Right lung (tissue), 5 donors: Measurements from ENCODE around the gene NCEH1. TPM values are rescaled to one million over a fixed set of nuclear protein-coding genes. Genes with fewer than 3 reads are reported as not detected.
A peak's percentile ranks its signal among the peaks of the same experiment; 100 is the strongest.

Experiments
- DNase-seq, 2 donors: peaks; one replicate each; pipeline ENCODE4 v3.0.0-alpha.2; 2013
- polyA plus RNA-seq, 5 donors: library from polyadenylated mRNA; unstranded; fragments of 120-200 nt; gene quantifications; one replicate each; pipeline versions ENCODE4 v1.2.1 to v1.2.3, GENCODE V29; 2013; ENCODE audit warnings: inconsistent platforms in 1 of 5, low replicate concordance in 1 of 5; ENCODE audit not compliant: insufficient read length in 5 of 5, insufficient read depth in 1 of 5

The NCEH1 gene
- polyA plus RNA-seq, 5 donors: 2.7 to 3.7 (median 3.2) TPM

GRCh38 chr3:172647080-172647479, 63.8 kb downstream of the NCEH1 start:
- DNase-seq: no peak

- no peak for DNase-seq
Measured at GRCh38 chr3:172646439-172647015, 64.3 kb downstream of the NCEH1 start.

- DNase-seq: no peak
Measured at GRCh38 chr3:172644258-172644657, 66.6 kb downstream of the NCEH1 start.

- no peak for DNase-seq
Measured at GRCh38 chr3:172643506-172644179, 67.2 kb downstream of the NCEH1 start.

DNA sequence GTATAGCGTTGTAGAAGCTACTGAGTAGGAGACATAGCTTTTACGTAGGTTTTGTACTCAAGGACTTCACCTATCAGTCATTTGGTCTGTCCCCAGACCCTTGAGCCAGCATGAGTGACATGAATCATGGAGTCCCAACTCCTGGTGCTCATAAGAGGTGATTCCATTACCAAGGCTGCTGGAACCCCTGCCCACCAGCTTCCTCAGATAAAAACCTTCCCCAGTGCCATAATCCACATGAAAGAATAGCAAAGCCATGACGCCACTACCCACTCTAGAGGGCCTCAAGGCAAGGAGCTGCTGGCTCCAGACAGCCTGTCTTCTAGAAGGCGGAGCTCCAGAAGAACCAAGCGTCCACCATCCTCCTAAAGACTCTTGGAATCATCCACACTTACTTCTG, 69.6 kb downstream of the NCEH1 start:
- DNase-seq: no peak

GRCh38 chr3:172640751-172641150, 70.1 kb downstream of the NCEH1 start:
- DNase-seq: no peak

DNA sequence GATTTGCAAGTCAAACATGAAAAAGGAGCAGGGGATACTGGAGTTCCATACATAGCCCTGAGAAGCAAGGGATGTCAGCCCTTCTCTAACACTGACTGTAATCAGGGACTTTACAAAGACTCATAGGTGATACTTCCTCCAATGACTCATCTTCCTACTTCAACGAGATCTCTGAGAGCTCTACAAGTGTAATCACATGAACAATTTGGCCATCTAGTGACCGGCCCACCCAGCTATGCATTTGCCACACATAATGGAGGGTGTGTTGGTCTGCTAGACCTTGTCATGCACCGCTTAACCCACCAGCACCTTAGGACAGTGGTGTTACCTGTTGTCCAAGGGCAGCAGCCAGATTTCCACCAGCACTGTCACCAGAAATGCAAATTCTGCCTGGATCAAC, 75.3 kb downstream of the NCEH1 start:
- no peak for DNase-seq

DNA sequence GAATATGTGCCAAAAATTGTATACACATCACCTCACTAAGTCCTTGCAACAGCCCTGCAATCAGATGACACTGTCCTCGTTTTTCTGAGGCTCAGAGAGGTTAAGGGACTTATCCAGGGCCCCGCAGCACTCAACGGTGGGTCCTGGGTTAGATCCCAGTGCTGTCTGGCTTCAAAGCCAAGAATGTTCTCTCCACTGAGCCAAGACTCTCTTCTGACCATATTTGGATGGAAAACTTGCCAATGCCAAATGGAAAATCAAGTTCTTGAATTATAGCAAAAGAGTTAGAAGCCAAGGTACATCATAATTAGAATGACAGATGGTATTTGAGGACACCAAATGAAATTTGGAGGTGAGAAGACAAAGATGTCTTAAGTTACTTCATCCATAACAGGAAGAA, 75.9 kb downstream of the NCEH1 start:
- no peak for DNase-seq

DNA sequence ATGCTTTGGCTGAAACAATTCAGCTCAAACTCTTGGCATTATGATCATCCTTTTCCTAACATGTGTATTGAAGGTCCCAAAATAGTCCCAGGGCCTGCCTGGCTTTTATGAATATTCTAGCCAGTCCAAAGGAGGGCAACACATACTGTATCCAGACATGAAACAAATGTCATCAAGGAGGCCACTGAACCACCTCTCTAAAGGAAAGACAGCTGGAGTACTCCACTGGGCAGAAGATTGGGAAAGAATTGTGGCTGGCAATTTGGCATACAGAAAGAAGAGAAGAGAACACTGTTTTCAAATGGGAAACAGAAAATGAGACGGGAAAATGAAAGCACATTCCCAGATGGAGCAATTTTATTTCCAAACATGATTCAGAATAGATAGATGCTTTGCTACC, 80.6 kb downstream of the NCEH1 start:
- DNase-seq: no peak

DNA sequence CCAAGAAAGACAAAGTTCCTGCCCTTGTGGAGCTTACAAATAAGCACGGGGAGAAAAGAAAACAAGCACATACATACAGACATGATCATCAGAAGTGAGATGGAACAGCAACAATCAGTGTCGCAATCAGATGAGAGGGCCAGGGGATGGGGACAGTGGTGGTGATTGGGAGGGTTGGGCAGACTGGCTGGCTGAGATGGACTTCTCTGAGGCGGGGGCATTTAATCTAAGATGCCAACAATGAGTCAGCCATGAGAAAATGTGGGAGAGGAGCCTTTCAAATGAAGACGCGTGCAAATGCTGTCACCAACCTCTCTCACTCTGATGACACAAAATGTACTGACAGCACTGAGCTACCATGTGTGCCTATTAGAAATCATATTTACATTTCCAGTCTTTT, 81.4 kb downstream of the NCEH1 start:
- DNase-seq: no peak

DNA sequence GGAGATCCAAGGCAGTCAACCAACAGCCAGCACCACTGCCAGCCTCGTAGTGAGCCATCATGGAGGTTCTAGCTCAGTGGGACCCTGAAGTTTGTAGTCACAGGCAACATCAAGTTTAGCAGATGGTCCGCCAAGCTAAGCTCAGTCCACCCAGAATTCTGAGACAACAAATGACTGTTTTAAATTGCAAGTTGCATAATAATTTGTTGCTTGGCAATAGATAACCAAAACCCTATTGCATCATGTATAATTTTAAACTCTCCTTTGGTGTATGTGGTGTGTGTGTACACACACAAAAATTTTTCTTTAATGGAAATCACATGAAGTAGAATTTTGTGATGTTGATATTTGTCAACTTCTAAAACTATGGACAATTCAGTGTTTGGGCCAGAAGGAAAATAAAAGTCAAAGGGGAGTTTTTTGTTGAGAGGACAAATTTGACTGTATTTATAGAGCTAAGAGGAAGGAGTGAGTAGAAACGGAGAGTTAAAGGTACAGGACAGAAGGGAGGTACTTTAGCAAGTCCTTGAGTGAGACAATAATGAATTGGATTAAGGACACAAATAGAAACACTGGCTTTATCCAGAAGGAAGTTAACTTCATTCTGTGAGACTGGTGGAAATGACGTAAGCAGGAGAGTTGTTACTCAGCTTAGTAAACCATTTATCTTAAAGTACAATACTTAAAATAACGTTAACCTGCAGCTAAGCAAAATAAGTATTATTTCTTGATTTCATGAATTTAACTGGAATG, 83.6 kb downstream of the NCEH1 start:
- DNase-seq: peak in 1 of 2 donors; percentile 41

- no peak for DNase-seq
Measured at GRCh38 chr3:172626021-172626640, 84.7 kb downstream of the NCEH1 start.

GRCh38 chr3:172625404-172625803, 85.5 kb downstream of the NCEH1 start:
- DNase-seq: no peak

DNA sequence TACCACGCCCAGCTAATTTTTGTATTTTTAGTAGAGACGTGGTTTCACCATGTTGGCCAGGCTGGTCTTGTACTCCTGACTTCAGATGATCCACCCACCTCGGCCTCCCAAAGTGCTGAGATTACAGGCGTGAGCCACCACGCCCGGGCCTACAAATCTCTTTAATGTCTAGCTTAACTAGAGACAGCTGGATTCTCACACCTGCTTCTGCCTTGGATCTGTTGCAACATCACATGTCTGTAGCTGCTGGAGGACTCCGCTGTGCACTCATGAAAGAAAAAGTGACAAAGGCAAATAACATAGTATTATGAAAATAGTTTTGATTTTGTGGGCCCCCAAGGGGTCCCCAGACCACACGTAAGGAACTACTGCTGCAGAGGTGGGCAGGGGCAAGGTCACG, 85.9 kb downstream of the NCEH1 start:
- no peak for DNase-seq

DNA sequence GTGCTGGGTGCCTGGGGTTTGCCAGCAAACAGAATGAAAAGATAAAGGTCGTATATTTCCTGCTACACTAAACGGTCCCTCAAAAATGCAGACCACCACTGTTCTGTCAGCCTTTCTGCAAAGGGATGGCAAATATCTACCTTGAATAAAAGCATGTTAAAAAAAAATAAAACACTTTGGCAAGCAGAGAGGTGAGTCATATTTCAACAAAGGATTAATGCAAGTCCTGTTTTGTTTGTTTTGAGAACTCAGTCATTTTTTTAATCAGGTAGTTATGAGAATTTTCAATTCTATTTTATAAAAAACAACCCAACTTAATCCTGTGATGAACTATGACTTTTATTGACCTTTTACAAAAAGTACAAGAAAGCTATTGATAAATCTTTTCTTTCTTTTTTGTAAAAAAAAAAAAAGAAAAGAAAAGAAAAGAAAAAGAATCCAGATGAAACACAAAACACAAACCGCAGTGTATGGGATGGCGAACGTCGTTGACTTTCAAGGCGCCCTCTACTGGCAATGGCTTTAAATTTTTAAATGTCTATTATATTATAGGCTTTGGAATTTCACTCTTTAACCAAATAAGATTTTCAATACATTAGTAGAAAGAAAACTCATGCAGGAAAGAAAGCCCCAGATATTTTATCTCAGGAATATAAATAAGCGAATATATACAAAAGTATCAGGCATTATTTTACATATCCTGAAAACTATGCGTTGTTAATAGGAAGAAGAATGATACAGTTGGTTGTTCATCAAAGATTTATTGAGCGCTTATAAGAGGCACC, 87.8 kb downstream of the NCEH1 start:
- DNase-seq: no peak

GRCh38 chr3:172622156-172622555, 88.7 kb downstream of the NCEH1 start:
- no peak for DNase-seq

DNA sequence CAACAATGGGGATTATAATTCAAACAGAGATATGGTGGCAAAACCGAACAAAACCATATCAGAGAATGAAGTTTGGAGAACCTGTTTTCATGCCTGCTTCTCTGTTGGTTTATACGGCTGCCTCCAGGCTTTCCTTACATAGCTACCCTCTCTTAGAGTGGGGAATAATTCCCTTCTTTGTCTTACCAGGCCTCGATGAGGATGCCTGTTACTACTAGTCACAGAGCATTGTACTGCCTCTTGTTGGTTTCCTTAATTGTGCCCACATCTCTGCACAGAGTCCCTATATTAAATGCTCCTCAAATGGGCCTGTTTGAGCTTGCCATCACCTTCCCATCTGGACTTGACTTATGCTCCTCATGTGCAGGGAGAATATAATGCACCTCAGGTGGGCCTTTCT, 92.9 kb downstream of the NCEH1 start:
- DNase-seq: no peak

DNA sequence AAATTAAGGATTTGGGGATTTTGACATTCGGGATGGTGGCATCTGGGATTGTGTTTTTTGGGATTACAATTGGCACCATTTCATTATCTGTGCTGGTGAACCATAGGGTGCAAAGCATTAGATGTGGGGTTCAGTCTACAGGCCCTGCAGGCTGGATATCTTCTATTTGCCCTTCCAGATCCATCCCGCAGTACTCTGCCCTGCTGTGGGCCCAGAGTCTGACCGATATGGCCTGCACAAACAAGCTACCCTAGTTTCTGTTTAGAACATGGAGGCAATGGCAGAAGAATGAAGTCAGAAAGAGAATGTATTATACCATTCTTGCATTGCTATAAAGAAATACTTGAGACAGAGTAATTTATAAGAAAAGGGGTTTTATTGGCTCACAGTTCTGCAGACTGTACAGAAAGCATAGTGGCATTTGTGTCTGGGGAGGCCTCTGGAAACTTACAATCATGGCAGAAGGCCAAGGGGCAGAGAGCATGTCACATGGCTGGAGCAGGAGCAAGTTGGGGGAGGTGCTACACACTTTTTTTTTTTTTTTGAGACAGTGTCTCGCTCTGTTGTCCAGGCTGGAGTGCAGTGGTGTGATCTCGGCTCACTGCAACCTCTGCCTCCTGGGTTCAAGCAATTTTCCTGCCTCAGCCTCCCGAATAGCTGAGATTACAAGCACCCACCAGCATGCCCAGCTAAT, 93.7 kb downstream of the NCEH1 start:
- DNase-seq: no peak

DNA sequence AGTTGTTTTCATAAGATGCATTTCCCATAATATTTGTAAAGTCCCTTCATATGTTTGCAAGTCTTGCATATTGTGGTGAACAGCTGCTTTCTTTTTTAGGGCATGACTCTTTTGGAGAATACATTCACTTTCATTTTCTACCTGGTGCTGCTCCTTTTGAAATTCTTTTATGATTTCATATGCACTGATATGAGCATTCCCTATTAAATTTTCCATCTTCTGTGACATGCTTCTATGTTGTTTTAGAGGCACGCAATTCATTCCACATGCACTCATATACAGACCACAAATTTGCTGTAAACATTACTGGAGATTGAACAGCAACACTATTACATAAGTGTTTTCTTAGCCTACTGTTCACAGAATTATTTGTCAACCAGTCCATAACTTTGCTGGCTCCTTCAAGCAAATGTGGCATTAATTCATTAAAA, 94.8 kb downstream of the NCEH1 start:
- DNase-seq: no peak

DNA sequence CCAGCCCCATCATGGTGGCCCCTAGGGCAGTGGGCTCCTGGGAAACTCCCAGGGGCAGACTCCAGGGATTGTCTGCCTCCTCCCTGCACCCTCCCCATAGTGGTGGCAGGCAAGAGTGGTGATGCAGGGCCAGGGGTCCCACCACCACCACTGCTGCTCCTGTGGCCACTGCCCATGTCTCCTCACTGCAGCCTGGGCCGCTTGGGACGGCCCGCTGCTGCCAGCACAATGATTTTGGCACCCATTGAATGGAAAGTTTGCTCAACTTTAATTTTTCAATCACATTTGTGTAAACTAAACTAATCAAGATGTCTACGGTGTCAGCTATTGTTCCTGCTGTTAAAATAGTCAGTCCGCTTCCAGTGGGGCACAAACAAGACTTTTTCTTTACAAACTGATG, 95.6 kb downstream of the NCEH1 start:
- DNase-seq: no peak
